Measurements from ENCODE around the gene RAB33A.
A peak's percentile ranks its signal among the peaks of the same experiment; 100 is the strongest.
"Not testable (repeated sequence)": the region's sequence is repeated elsewhere in the genome, so short reads cannot be mapped to it uniquely, and the experiment has no call there.

RAB33A gene

DNA sequence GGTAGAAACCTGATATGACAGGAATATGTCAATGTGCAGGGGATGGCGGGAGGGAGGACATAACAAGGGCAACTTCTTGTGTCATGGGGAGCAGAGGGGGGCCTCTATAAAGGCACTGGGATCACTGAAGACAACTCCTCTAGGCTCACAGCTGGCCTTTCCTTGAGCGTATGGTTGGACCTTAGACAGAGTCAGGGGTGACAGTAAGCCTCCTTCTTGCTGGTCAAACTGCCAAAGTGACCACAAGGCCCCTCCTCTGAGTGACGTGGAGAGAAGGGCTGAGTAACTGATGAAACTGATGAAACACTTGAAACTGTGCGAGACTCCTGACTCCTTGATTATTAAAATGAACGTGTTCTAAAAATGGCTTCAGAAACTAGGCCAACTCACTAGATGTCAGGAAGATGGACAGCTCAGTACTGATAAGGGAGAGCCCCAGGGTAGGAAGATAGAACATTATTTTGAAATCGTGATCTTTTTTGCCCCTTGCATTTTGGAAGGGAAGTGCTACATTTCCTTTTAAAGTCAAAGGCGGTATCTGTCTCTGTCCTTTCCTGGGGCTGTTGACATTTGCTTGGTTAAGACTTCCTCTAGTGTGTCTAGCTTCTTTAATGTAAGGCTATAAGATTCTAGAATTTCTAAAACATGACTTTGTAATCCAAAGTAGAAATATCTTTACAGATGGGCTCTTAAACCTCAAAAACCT is 1.6 kb downstream of the RAB33A start:
- peak; percentile 85 for DNase-seq

GRCh38 chrX:130174045-130174704 is 2.4 kb downstream of the RAB33A start:
- DNase-seq = no peak

DNA sequence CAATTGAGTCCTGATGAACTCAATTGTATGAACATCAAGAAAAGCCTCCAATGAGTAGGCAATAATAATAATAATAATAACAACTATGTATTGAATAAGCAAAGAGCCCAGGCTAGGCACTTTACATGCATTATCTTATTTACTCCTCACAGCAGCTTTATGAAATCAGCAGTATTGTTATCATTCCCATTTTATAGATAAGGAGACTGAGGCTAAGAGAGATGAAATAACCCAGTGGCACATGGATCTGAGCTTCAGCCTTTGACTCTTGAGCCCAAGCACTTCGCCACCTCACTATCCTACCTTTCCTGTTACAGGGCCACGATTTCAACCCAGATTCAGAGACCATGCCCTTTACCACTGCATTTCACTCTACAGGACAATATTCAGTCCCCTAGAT is 3.2 kb downstream of the RAB33A start:
- no peak for DNase-seq

- no peak for DNase-seq
Observed at GRCh38 chrX:130176354-130176776, 4.6 kb downstream of the RAB33A start.

- no peak for DNase-seq
Observed at GRCh38 chrX:130176942-130177341, 5.2 kb downstream of the RAB33A start.

DNA sequence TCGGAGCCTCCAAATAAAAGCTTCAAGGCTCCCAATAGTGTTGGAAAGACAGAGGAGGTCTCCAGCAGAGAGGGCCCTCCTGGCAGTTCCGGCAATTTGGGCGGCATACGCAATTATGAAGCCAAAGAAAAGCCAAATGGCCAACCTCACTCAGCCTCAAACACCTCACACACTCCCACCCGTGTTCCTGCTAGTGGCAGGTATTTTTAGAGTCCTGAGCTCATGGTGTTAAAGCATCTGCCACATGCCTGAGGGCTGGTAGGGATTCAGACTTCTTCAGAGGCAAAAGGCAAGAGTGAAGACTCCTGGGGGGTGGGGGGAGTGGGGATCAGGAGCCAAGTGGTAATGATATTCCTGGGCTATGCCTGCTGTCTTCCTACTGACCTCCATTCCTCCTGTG is 7.4 kb downstream of the RAB33A start:
- DNase-seq = no peak

- DNase-seq = no peak
Observed at GRCh38 chrX:130179579-130180215, 7.9 kb downstream of the RAB33A start.

- DNase-seq = no peak
Observed at GRCh38 chrX:130184168-130184567, 12.4 kb downstream of the RAB33A start.

- no peak for DNase-seq
Observed at GRCh38 chrX:130184857-130185256, 13.1 kb downstream of the RAB33A start.

DNA sequence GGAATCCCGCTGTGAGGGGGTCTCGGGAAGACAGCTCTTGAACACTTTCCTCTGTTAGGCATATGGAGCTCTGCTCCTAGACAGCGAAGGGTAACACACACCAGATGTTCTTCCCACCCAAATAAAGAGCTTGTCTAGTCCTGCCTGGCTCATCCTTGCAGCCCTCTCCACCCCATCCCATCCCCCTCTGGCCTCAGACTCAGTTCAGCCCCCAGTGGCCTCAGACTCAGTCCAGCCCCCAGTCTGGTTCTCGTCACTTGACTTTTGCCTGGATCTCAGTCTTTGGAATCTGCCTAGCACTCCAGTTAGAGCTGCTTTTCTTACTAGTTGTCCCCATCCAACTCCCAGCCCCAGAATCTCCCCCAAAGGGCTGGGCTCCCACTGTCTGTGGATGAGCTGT is 14.9 kb downstream of the RAB33A start:
- no peak for DNase-seq

DNA sequence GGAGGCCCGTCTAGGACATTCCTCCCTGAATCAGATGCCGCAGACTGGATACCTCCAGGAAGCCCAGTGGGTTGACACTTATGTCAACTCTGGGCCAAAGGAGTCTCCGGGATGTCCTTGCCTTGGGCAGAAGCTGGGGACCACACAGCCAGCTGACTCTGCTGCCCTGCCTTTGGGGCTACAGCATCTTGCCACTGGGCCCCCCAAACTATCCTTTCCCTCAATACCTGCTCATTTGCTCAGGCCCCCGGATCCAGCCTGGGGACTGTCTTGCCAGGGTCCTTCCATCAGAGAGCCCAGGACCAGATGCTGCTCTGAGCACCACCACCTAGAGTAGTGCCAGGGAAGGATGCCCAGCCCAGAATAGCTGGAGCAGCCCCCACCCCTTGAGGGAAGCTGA is 19.0 kb downstream of the RAB33A start:
- no peak for DNase-seq

DNA sequence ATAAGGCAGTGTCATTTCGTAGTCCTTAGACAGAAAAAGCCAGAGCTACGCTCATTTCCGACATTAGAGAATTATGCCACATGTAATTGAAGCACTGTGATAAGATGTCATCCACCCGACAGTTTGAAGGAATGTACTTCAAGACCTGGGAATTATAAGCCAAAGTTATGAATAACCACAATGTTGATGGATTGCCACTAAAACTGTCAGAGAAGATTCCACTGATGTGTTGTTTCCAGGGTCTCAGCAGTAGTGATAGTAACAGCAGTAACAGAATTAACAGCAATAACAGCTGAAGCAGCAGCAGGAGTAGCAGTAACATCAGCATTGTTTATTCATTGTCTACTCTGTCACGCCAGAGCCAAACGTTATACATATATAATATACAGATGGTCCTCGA is 24.7 kb downstream of the RAB33A start:
- no peak for DNase-seq

- DNase-seq = no peak
Observed at GRCh38 chrX:130197464-130197863, 25.7 kb downstream of the RAB33A start.

GRCh38 chrX:130204647-130205046 is 32.9 kb downstream of the RAB33A start:
- DNase-seq = no peak

DNA sequence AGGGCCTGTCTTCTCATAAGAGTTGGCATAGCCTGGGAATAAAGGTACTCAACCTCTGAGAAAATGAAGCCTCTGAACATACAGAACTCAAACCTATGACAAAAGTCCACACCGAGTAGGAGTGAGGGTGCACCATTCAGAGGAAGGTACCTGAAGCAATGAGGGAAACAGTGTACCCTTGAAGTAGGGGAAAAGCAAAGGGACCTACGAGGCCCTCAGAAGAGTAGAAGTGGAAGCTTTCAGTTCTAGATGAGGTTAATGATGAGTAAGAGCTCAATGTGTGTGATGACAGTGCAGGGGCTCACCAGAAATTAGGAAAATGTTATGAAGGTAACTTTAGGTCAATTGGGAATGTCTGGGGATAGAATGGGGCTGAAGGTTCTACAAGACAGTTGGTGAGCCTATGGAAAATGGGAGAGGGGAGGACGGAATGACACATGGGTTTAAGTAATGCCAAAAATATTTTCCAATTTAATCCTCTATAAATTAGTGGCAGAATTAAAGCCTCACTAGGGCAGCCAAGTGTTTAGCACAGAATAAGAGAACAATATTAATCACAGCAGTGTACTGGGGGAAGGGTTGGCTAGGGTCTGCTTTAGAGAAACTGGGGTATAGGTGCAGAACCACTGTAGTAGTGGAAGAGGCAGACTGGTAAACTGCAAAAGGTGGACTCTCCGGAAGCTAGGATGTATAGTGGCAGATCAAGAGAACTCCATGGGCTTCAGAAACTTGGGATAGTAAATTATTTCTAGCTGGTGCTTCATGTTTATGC is 39.8 kb downstream of the RAB33A start:
- peak; percentile 32 for DNase-seq

DNA sequence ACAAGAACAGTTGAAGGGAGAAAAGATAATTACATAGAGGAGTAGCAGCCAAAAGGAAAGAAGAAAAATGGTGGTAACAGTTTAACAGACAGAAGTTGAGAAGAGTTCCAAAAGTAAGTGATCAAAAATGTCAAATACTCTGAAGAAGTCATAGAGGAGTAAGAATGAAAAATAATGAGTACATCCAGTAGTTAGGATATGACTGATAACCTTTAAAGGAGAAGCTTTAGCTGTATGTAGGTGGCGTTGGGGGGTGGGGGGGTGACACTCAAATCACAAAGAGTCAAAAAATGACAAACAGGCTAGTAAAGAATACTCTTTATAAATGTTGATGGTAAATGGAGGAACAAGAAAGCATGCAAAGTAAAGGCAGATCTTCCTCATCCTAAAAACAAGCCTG is 40.6 kb downstream of the RAB33A start:
- peak; percentile 56 for DNase-seq

GRCh38 chrX:130213376-130213775 is 41.6 kb downstream of the RAB33A start:
- DNase-seq = peak; percentile 9

GRCh38 chrX:130216320-130216719 is 44.6 kb downstream of the RAB33A start:
- DNase-seq = peak; percentile 8

GRCh38 chrX:130224810-130225209 is 53.0 kb downstream of the RAB33A start:
- no peak for DNase-seq

GRCh38 chrX:130228871-130229270 is 57.1 kb downstream of the RAB33A start:
- DNase-seq = no peak

GRCh38 chrX:130231184-130231583 is 59.4 kb downstream of the RAB33A start:
- not testable (repeated sequence) for DNase-seq
